GM12875 (cell line): Measurements from ENCODE around the gene DDR2.

Experiments used
- H3K4me3 ChIP-seq: one replicate; pipeline ENCODE4 v1.5.1; 2011; ENCODE audit warnings: low read depth, low read length, control low read depth
- CTCF ChIP-seq: IDR thresholded peaks from 2 replicates; pipeline ENCODE4 v1.5.1; 2011; ENCODE audit warnings: low read depth, mild to moderate bottlenecking, control low read depth, inconsistent platforms, low read length, moderate library complexity, borderline replicate concordance; ENCODE audit not compliant: insufficient read depth

Gene DDR2

GRCh38 chr1:162822391-162823200 lies 190.3 kb downstream of the DDR2 start:
- H3K4me3 ChIP-seq = no peak overlapping the region
- no peak for TF ChIP-seq CTCF

GRCh38 chr1:162823231-162823630 lies 191.0 kb downstream of the DDR2 start:
- H3K4me3 ChIP-seq = no peak overlapping the region
- TF ChIP-seq CTCF = no peak

- TF ChIP-seq CTCF = no peak
- H3K4me3 ChIP-seq = no peak overlapping the region
These were observed 191.7 kb downstream of the DDR2 start for GRCh38 chr1:162823771-162824525.

- no peak for TF ChIP-seq CTCF
- H3K4me3 ChIP-seq = no peak overlapping the region
These were observed 197.0 kb downstream of the DDR2 start for GRCh38 chr1:162829268-162829667.

- no peak for TF ChIP-seq CTCF
- H3K4me3 ChIP-seq = no peak overlapping the region
These were observed 200.2 kb downstream of the DDR2 start for GRCh38 chr1:162832470-162832869.

- no peak for TF ChIP-seq CTCF
These were observed 203.1 kb downstream of the DDR2 start for GRCh38 chr1:162835157-162835899.

More at GRCh38 chr1:162835157-162835899, 203.1 kb downstream of the DDR2 start:
- no peak overlapping the region for H3K4me3 ChIP-seq
